GM21526 (cell line): ENCODE results near the gene STAG3.
"Not testable (repeated sequence)": the region's sequence is repeated elsewhere in the genome, so short reads cannot be mapped to it uniquely, and the experiment has no call there.

ENCODE experiments used
- ATAC-seq: cut with Tn5 transposase; IDR thresholded peaks from one replicate; pipeline ENCODE4 v1.9.1; 2021; ENCODE audit warnings: moderate library complexity; ENCODE audit not compliant: unreplicated experiment, low FRiP score

Gene STAG3

DNA sequence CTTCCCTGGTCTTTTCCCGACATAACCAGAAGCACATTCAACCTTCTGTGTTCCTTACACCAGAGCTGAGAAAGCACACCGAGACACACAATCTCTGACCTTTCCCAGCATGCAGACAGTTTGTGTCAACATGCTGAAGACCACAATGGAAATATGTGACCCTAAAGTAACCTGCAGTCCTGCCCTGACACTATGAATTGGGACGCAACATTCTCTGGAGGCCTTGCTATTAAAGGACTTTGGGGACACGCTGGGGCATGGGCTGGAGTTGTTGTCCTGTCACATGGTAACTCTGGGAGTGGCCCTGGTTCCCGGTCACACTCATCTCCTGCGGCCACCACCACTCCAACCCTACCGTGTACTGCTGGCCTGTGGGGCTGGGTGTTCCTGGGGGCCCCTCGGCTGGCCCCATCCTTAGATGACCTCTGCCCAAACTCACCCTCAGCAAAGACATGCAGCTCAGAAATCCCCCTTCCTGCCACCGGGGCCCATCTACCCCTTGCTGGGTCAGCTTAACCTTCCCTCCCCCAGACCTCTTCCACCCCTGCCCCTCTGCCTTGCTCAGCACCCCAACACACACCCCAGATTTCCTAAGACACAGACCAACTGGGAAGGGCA, 67.4 kb downstream of the STAG3 start:
- not testable (repeated sequence) for ATAC-seq

DNA sequence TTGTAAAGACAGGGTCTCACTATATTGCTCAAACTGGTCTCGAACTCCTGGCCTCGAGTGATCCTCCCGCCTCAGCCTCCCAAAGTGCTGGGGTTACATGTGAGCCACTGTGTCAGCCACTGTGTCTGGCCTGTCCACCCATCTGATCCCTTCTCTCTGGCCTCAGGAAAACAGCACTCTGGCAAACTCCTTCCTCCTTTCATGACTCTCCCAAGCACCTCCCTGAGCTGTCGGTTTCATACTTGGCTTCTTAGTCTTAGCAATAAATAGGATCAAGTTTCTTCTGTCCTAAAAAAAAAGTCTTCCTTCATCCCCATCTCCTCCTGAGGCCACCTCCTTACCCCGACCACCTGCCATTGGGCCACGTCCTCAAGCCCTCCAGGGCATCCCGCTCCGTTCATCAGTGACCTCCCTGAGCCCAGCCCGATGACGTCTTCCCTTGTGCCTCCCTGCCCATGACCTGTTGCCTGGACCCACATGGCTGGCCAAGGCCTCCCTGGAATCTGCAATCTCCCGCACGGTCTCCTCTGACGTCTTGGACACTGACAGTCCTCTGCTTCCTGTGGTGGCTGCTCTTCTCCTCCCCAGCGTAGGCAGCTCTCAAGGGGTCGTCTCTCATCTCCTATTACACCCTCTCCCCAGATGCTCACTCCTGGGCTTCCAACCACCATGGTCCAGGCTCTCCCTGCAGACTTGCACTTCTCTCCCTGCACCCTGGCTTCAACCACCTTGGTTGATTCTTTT, 68.6 kb downstream of the STAG3 start:
- not testable (repeated sequence) for ATAC-seq

DNA sequence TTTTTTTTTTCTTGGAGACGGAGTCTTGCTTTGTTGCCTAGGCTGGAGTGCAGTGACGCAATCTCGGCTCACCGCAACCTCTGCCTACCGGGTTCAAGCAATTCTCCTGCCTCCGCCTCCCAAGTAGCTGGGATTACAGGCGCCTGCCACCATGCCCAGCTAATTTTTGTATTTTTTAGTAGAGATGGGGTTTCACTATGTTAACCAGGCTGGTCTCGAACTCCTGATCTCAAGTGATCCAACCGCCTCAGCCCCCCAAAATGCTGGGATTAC, 69.1 kb downstream of the STAG3 start:
- ATAC-seq = not testable (repeated sequence)

DNA sequence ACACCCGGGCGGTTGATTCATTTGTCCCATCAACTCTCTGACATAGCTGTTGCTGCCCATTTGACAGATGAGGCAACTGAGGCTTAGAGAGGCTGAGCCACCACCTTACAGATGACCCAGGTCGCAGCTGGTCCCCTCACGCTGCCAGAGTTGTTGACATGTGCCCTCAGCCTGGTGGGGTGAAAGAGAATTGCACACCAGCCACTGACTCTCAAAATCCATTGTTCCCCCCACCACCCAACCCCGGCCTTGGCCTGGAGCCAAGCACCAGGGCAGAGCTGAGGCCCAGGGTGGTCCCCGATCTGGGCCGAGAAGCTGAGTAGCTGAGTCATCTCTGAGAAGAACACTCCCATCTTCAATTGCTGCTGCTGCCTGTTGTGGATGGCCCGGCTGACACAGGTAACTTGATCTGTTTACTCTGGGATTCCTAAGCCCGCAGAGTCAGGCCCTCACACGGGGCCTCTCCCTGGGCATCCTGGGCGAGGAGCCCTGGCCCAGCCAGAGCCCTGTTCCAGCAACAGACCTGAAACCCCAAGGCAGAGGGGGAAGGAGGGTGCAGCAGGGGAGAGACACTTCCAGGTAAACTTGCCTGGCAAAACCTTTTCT, 69.5 kb downstream of the STAG3 start:
- no peak for ATAC-seq

DNA sequence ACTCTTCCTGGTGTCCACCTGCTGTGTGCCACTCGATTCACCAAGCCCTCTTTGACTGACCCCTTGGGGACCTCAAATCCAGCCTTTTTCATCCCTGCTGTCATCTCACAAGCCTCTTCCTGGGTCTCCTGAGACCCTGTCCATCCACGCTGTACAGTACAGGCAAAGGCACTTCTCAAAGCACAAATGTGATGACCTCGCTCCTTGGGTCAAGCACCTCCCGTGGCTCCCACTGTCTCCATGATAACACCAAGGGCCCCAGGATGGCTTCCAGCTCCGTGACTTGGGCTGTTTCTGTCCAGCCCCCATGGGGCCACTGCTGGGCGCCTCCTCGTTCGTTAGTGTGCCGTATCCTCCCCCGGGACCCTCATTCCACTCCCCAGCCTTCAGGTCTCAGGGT, 70.8 kb downstream of the STAG3 start:
- ATAC-seq = no peak

DNA sequence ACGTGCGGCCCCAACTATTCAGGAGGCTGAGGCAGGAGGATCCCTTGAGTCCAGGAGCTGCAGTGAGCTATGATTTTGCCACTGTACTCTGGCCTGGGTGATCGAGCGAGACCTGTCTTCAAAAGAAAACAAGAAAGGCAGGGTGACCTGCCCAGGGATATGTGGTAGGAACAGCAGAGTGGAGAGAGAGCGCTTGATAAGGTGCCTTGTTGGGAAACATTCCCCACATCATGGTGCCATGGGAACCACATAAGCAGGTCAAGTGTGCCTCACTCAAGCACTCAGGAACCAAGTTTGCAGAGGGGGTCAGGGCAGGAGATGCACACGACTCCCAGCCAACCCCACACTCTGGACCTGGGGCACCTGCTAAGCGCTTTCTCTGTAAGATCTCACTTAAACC, 79.3 kb downstream of the STAG3 start:
- no peak for ATAC-seq

DNA sequence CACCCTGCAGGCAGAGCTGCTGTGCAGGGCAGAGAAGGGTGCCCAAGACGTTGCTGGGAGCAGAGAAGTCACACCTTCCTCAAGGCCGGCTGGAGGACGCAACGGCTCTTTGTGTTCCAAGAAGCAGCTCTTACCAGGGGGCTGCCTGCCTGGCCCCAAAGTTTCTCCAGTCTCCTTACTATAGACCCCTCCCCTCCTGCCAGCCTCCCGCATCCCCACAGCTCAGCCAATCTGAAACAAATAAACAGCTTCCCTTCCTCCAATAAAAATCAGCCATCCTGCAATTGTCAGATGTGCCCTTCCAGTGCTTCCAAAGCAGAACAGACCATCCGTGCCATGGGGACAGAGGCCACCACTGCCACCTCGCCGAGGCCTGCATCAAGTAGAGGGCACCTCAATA, 82.3 kb downstream of the STAG3 start:
- ATAC-seq = not testable (repeated sequence)

DNA sequence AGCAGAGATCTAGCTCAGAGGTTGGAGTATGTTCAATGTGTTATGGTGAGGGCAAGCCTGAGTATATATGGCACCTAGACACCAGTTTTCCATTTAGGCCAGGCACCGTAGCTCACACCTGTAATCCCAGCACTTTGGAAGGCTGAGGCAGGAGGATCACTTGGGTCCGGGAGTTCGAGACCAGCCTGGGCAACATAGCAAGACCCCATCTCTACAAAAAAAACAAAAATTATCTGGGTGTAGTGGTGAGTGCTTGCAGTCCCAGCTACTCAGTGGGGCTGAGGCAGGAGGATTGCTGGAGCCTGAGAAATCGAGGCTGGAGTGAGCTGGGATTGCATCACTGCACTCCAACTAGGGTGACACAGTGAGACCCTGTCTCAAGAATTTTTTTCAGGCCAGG, 85.2 kb downstream of the STAG3 start:
- not testable (repeated sequence) for ATAC-seq
